Daoy (cell line): ENCODE results near the gene ASGR1. TPM values are rescaled to one million over a fixed set of nuclear protein-coding genes. Genes with fewer than 3 reads are reported as not detected.

Experiments used
- DNase-seq: peaks from one replicate; pipeline ENCODE4 v3.0.0-alpha.2; 2015; ENCODE audit warnings: low read depth
- total RNA-seq: library from RNA; depleted of rRNA; stranded (reverse); fragments of >200 nt; shearing (Covaris generic); gene quantifications from 2 replicates; pipeline ENCODE4 v1.2.3, GENCODE V29; 2014; rRNA removed

Gene ASGR1
- total RNA-seq, 1 experiment from 2014 or later, result 0.29 TPM

DNA sequence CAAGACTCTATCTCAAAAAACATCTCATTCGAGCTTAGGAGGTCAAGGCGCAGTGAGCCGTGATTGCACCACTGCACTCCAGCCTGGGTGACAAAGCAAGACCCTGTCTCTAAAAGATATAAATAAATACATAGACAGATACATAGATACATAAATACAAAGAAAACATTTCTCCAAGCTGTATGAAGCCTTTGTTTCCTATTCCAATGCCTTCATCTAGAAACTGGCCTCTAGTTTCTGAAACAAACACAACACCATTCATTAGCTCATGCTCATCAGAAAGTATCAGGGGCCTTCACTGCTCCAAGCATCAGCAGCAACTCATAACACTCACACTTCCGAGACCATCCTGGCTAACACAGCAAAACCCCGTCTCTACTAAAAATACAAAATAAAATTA is 54.2 kb downstream of the ASGR1 start:
- no peak for DNase-seq

DNA sequence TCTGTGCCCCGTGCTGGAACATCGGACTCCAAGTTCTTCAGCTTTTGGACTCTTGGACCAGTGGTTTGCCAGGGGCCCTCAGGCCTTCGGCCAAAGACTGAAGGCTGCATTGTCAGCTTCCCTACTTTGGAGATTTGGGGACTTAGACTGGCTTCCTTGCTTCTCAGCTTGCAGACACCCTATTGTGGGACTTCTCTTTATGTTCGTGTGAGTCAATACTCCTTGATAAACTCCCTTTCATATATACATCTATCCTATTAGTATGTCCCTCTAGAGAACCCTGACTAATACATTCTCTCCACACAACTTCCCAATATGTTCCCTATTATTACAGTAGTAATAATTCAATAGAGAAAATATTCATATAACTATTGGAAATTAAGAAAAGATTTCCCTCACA is 55.3 kb downstream of the ASGR1 start:
- DNase-seq, result no peak

Other genes with a start within 250 kb of the ASGR1 start
- gene ALOX12, start 183.3 kb downstream of the ASGR1 start, total RNA-seq, result not detected in 2 replicates
- gene RNASEK, start 166.7 kb downstream of the ASGR1 start, total RNA-seq, result 72.7 and 82.3 TPM in 2 replicates
- gene BCL6B, start 156.3 kb downstream of the ASGR1 start, total RNA-seq, result not detected in 2 replicates
- 0.34 TPM in 1 of 2 replicates, not detected in the other for gene SLC16A13, start 143.4 kb downstream of the ASGR1 start, total RNA-seq
- gene SLC16A11, start 135.3 kb downstream of the ASGR1 start, total RNA-seq, result not detected in 2 replicates
- not detected in 2 replicates for gene CLEC10A, start 99.1 kb downstream of the ASGR1 start, total RNA-seq
- gene ASGR2, start 64.5 kb downstream of the ASGR1 start, total RNA-seq, result not detected in 2 replicates
- gene DLG4, start 40.5 kb upstream of the ASGR1 start, total RNA-seq, result 3.1 and 4.4 TPM in 2 replicates
- 306 and 420 TPM in 2 replicates for gene ACADVL, start 40.6 kb upstream of the ASGR1 start, total RNA-seq
- gene DVL2, start 55.1 kb upstream of the ASGR1 start, total RNA-seq, result 22.2 and 42.7 TPM in 2 replicates
- 44.5 and 54.8 TPM in 2 replicates for gene PHF23, start 60.1 kb upstream of the ASGR1 start, total RNA-seq
- 108 and 113 TPM in 2 replicates for gene GABARAP, start 63.1 kb upstream of the ASGR1 start, total RNA-seq
- gene CTDNEP1, start 72.4 kb upstream of the ASGR1 start, total RNA-seq, result 25.5 and 27.6 TPM in 2 replicates
- 34.9 and 50.3 TPM in 2 replicates for gene ELP5, start 72.8 kb upstream of the ASGR1 start, total RNA-seq
- gene CLDN7, start 83.1 kb upstream of the ASGR1 start, total RNA-seq, result not detected in 2 replicates
- gene SLC2A4, start 102.3 kb upstream of the ASGR1 start, total RNA-seq, result 0.06 TPM in 1 of 2 replicates, not detected in the other
- 0.15 and 2.4 TPM in 2 replicates for gene YBX2, start 115.3 kb upstream of the ASGR1 start, total RNA-seq
- 861 and 1,090 TPM in 2 replicates for gene EIF5A, start 128.3 kb upstream of the ASGR1 start, total RNA-seq
- 84.3 and 91.6 TPM in 2 replicates for gene GPS2, start 136.0 kb upstream of the ASGR1 start, total RNA-seq
- gene NEURL4, start 150.0 kb upstream of the ASGR1 start, total RNA-seq, result 15.3 and 17.0 TPM in 2 replicates
- 2.7 TPM in 1 of 2 replicates, not detected in the other for gene ACAP1, start 157.2 kb upstream of the ASGR1 start, total RNA-seq
- 2.1 and 3.7 TPM in 2 replicates for gene KCTD11, start 172.8 kb upstream of the ASGR1 start, total RNA-seq
- not detected in 2 replicates for gene TMEM95, start 175.8 kb upstream of the ASGR1 start, total RNA-seq
- gene TNK1, start 201.7 kb upstream of the ASGR1 start, total RNA-seq, result 2.6 and 4.5 TPM in 2 replicates
- gene PLSCR3, start 215.2 kb upstream of the ASGR1 start, total RNA-seq, result 14.1 TPM in 2 replicates
- 43.7 and 68.8 TPM in 2 replicates for gene TMEM256, start 224.7 kb upstream of the ASGR1 start, total RNA-seq
- 1.4 and 1.9 TPM in 2 replicates for gene NLGN2, start 228.5 kb upstream of the ASGR1 start, total RNA-seq
- gene SPEM1, start 241.0 kb upstream of the ASGR1 start, total RNA-seq, result not detected in 2 replicates
- not detected in 2 replicates for gene SPEM2, start 246.2 kb upstream of the ASGR1 start, total RNA-seq
- gene SPEM3, start 249.5 kb upstream of the ASGR1 start, total RNA-seq, result not detected in 2 replicates